ENCODE measurements around the gene STAT5B.
"Not testable (repeated sequence)": the region's sequence is repeated elsewhere in the genome, so short reads cannot be mapped to it uniquely, and the experiment has no call there.

STAT5B gene

DNA sequence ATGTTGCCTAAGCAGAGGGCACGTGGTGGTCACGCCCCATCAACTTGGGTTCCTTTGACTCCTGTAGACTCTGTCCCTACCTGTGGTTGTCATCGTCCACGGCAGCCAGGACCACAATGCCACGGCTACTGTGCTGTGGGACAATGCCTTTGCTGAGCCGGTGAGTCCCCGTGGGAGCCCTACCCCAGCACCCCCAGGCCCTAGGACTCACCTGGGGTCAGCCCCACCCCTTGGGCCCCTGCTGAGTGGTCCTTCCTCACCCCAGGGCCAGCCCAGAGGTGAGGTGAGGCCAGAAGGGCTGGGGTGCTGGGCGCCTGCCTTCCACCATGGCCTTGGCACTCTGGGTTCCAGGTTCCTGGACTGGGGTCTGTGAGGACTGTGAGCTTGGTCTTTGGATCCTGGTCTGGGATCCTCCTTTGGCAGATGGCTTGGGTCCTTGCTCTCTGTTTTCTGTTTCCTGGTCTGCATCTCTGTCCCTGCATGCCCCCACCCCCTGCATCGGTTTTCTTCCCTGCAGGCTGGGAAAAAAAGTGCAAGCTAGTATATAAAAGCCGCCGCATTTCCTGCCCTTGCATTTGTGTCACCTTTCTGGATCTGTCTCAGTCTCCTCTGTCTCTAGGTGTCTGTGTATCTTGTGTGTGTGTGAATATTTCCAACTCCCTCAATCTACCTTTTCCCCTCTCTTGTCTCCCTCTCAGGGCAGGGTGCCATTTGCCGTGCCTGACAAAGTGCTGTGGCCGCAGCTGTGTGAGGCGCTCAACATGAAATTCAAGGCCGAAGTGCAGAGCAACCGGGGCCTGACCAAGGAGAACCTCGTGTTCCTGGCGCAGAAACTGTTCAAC, 29.6 kb upstream of the STAT5B start:
- peak; percentile 40 for DNase-seq

DNA sequence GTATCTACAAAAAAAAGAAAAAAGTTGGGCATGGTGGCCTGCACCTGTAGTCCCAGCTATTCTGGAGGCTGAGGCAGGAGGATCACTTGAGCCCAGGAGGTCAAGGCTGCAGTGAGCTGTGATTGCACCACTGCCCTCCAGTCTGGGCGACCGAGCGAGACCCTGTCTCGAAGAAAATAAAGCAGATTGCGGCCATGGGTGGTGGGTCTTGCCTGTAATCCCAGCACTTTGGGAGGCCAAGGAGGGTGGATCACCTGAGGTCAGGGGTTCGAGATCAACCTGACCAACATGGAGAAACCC, 28.8 kb upstream of the STAT5B start:
- not testable (repeated sequence) for DNase-seq

DNA sequence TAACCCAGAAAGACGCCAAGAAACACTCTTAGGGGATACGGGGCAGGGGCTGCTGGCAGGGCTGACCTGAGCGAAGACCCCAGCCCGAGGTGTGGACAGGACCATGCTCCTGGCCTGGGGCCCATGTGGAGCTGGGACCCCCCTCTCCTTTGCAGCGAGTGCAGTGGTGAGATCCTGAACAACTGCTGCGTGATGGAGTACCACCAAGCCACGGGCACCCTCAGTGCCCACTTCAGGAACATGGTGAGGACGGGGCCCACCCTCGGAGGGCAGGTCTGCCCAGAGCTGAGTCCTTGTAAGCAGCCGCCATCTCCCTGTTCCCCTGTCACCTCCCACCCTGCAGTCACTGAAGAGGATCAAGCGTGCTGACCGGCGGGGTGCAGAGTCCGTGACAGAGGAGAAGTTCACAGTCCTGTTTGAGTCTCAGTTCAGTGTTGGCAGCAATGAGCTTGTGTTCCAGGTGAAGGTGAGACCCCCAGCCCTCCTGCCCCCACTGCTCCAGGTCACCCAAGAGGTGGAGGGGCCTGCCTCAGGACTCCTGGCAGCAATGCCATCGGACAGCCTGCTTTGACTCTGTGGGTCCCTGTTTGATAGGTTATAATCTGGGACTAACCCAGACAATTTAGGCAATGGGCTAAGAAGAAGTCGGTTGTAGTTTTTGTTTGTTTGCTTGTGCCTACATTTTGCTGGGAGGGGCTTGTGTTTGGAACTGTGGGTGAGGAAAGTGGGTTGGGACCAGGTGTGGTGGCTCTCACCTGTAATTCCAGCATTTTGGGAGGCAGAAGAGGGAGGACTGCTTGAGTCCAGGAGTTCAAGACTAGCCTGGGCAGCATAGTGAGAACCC, 28.2 kb upstream of the STAT5B start:
- DNase-seq: no peak

DNA sequence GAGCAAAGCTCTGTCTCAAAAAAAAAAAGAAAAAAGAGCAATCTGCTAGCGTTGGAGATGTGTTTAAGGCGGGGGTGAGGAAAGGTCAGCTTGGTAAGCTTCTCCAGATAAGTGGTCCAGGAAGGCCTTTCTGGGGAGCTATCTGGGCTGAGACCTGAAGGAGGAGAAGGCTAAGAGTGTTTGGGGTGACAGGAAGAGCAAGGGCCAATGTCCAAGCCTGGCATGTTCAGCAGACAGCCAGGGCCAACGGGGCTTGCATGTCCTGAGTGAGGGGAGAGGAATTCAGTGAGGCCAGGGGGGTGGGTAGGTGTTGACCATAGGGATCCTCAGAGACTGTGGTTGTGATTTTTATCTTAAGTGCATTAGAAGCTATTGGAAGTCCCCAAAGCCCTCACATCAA, 27.5 kb upstream of the STAT5B start:
- DNase-seq: no peak

DNA sequence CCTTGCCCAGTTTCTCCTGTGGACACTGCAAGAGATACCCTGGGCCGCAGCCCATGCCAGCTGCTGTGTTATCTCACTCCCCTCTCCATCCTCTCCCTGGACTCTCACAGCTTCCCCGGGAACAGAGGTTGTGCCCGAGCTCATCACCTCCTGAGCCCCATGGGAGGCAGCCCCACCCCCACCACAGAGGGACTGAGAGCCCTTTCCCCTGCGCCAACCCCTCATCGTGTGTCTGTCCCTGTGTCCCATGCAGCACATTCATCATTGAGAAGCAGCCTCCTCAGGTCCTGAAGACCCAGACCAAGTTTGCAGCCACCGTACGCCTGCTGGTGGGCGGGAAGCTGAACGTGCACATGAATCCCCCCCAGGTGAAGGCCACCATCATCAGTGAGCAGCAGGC, 24.8 kb upstream of the STAT5B start:
- DNase-seq: no peak

DNA sequence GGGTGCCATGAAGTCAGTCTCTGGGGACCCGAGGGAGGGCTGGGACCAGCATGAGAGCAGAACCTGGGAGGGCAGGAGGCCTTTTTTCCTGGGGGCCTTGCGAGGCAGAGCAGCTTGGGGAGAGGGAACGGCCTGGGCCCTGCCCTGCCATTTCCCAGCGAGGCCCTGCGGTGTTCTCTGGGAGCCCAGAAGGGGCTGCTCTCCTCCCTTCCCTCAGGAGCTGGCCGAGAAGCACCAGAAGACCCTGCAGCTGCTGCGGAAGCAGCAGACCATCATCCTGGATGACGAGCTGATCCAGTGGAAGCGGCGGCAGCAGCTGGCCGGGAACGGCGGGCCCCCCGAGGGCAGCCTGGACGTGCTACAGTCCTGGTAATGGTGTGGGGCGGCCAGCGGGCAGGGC, 23.7 kb upstream of the STAT5B start:
- DNase-seq: not testable (repeated sequence)

DNA sequence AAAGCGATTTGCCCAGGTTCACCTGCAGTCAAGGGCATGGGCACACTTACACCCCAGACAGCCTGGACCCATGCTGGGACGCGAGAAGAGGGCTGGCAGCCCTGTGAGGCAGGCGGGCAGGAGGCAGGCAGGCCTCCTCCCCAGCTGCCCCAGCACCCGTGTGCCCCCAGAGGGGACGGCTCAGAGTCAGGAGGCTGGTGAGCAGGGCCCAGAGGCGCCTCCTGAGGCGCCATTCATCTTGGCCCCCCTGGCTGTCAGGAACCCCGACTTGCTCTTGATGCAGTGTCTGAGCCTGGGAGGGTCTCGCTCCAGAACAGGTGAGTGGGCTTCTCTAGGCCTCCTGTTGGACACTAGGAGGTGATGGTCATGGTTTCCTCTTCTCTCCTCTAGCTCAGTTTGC, 23.2 kb upstream of the STAT5B start:
- DNase-seq: not testable (repeated sequence)

DNA sequence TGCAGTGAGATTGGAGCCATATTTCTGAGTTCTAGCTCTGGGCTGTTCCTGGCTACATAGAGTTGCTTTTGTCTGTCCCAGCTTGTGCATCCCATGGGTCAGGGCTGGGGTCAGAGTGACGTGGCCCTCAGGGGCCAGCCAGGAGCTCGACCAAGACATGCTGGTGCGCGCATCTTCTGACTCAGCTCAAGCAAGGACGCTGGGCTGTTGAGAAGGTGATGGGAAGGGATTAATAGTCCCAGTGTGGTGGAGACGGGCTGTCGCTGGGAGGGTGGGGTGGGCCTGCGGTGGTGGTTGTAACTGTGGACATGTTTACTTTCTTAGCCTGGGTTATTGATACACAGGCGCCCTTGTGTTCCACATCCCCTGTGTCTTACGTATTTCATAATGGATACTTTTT, 21.6 kb upstream of the STAT5B start:
- not testable (repeated sequence) for DNase-seq

DNA sequence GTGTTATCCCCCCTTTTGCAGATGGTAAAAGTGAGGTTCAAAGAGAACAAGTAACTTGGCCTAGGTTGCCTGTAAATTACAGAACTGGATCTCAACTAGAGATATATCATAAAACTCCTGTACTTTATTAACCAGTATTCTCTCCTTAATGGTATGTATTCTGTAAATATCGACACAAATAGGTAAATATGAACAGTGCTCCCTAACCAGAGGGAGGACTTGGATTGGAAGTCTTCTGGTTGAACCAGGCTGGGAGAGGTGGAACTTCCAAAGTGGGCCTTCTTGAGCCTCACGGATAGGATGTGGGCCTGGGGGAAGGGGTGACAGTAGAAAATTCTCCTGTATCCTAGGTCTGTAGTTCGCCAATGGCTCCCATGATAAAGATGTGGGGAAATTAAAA, 19.8 kb upstream of the STAT5B start:
- DNase-seq: no peak

DNA sequence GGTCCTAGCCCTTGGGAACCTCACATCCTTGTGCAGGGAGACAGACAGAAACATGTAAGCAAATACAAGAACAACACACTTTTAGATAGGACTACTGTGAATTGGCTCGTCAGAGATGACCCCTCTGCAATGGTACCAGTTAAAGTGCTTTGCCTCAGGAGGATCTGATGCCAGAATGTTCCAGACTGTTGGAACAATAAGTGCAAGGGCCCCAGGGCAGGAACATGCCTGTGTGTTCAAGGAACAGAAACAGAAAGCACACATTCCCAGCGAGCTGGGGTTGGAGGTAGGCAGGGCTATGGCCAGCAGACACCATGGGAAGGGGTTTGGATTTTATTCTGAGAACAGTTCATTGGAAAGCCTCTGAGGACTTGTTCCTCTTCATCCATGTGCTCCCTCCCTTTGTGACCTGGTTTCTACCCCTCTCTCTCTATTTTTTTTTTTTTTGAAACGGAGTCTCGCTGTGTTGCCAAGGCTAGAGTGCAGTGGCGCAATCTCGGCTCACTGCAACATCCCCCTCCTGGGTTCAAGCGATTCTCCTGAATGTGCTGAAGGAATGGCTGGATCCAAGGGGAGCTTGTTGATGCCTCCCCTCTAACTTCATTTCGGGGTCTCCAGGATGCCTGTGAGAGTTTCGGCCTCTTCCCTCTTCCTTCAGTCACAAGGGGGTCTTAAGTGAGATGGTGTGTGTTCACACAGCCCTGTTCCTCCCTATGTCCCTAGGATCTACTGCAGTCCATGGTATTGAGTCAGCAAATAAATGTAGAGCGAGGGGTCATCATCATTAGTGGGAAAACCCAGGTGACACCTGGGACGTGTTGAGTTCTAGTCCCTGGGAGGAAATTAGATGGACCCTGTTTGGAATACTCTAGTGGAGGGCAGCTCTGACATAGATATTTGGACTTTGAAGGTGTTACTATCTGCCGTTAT, 18.5 kb upstream of the STAT5B start:
- DNase-seq: no peak

DNA sequence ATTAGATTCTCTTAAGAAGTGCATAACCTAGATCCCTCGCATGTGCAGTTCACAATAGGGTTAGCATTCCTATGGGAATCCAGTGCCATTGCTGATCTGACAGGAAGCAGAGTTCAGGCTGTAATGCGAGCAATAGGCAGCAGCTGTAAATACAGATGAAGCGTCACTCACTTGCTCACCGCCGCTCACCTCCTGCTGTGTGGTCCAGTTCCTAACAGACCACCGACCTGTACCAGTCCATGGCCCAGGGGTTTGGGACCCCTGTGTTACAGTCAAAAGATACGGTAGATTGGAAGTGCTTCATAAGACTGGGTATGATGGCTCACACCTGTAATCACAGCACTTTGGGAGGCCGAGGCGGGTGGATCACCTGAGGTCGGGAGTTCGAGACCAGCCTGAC, 14.9 kb upstream of the STAT5B start:
- DNase-seq: no peak

DNA sequence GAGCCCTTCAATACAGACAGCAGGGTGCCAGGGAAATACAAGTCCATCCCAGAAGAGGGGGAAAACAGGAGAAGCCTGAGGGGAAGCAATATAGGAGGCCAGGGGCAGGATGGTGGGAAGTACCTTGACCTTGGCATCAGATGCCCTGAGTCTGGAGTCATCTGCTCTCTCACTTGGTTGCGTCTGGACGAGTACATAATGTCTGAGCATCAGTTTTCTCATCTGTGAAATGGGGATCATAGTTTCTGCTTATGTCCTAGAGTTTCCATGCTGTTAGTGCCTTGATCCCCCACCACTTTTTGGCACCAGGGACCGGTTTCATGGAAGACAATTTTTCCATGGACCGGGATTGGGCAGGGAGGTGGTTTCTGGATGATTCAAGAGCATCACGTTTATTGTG, 14.4 kb upstream of the STAT5B start:
- no peak for DNase-seq

DNA sequence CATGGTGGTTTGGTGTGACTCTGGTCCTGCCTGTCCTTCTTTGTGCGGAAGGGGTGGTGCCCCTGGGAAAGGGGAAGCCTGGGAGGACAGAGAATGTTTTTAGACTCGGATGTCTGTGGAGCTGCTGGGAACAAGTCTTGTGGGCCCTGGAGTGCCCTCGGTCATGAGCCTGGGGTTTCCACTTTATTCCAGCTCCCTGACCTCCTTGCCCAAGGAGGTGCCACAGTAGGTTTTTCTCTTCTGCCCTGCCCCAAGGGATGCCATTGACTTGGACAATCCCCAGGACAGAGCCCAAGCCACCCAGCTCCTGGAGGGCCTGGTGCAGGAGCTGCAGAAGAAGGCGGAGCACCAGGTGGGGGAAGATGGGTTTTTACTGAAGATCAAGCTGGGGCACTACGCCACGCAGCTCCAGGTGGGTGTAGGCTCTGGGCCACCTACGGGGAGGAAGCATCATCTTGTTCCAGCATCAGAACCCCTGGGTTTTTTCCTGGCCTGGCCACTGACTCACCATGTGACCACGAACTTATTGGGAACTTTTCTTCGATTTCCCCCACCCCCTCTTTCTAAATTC, 13.5 kb upstream of the STAT5B start:
- DNase-seq: peak; percentile 77

DNA sequence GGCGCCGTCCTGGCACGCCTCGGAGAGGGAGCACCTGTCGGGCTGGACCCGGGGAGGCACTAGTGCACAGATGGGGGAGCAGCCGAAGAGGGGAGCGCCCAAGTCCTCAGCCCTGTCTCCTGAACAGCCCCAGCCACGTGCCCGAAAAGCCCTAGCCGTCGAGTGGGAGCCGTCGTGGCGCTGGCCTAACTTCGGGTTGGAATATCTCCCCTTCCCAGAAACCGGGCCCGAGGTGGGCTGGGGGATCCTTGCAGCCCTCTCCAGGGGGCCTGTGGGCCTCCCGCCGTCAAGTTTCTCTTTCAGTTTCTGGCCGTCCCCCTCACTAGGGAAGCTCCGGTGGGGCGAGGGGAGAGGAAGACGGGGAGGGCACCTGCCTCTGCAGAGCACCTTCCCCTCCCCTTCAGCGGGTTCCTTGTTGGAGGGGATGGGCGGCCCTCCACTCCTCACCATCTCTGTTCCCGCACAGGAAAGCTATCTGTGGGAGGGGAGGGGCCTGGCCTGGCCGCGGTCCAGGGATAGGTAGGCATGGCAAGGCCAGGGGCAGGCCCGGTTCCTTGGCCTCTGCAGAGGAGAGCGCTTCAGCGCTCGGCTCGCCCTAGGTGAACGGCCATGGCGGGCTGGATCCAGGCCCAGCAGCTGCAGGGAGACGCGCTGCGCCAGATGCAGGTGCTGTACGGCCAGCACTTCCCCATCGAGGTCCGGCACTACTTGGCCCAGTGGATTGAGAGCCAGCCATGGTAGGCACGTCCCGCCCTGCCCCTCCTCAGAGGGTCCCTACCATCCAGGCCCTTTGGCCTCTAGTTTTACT, 12.8 kb upstream of the STAT5B start:
- peak; percentile 69 for DNase-seq

DNA sequence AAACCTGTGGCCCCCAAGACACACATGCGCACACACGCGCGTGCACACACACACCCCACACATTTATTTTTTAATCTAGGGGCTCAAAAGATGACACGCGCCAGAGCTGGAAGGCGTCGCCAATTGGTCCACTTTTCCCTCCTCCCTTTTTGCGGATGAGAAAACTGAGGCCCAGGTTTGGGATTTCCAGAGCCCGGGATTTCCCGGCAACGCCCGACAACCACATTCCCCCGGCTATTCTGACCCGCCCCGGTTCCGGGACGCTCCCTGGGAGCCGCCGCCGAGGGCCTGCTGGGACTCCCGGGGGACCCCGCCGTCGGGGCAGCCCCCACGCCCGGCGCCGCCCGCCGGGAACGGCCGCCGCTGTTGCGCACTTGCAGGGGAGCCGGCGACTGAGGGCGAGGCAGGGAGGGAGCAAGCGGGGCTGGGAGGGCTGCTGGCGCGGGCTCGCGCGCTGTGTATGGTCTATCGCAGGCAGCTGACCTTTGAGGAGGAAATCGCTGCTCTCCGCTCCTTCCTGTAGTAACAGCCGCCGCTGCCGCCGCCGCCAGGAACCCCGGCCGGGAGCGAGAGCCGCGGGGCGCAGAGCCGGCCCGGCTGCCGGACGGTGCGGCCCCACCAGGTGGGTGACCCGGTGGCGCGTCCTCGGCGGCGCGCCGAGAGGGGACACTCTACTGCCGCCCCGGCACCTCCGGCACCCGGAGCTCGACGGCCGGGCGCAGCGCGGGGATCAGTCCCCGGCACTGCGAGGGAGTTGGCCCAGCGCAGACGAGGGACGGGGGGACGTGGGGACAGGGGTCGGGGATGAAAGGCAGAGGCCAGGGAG, 12.0 kb upstream of the STAT5B start, which contains the start of gene STAT5A:
TSS of gene STAT5A (plus strand) at position 522 of the 826 bp plus-strand sequence. CDS start 914 bp downstream, outside the sequence.
- DNase-seq: peak; percentile 85

DNA sequence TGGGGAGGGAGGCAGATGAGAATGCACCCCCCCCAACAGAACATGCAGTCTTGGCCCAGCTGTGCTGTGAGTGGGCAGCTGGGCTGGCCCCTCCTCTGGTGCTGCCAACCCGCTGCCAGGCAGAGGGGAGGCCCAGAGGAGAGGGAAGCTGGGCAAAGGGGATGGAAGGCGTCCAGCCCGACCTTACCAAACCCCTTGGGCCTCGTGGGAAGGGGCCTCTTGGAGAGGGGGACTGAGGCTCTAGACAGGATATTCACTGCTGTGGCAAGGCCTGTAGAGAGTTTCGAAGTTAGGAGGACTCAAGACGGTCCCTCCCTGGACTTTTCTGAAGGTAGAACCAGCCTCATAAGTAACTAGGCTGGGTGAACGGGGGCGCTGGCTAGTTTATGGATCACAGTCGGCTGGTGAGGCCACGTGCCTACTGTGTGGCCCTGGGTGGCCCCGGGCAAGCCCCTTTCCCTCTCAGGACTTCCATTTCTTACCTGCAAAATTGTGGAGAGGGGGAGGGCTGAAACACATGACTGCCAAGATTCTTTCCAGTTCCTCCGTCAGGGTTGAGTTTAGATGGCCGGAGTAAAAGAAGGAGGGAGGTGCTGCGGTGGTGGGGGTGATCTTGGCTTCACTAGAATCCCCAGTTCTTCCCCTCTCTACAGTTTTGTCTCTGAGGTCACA, 11.2 kb upstream of the STAT5B start:
- DNase-seq: peak; percentile 70

DNA sequence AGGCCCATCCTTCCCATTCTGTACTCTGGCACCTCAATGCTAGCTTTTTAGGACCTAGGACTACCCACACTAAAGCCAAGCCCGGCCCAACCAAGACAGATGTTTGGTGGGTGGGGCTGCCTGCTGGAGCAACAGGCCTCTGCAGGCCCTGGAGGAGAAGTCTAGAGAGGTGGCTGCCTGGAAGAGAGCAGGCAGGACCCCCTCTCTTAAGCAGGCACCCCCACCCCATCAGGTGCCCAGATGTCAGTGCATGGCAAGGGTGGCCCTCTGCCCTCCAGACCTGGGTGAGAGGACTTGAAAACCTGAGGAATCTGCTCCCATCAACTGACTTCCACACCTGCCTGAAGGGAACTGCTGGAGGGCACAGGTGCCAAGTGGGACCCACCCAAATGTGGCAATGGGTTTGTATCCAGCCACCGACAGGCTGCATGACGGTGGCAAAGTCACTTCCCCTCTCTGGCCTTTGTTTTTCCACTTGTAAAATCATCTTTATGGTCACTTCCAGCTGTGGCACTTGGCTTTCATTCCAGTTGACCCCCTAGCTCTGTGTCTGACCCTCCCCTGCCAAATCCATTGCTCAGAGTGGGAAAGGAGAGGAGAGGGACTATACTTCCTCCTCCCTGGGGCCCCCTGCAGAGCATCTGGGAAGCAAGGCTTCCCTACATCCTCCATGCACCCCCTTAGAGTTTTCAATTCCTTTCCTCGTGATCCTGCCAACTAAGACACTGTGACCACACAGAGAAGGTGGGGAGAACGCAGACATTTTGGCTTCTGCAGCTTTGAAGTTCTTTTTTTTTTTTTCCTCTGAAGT, 10.4 kb upstream of the STAT5B start:
- DNase-seq: no peak

DNA sequence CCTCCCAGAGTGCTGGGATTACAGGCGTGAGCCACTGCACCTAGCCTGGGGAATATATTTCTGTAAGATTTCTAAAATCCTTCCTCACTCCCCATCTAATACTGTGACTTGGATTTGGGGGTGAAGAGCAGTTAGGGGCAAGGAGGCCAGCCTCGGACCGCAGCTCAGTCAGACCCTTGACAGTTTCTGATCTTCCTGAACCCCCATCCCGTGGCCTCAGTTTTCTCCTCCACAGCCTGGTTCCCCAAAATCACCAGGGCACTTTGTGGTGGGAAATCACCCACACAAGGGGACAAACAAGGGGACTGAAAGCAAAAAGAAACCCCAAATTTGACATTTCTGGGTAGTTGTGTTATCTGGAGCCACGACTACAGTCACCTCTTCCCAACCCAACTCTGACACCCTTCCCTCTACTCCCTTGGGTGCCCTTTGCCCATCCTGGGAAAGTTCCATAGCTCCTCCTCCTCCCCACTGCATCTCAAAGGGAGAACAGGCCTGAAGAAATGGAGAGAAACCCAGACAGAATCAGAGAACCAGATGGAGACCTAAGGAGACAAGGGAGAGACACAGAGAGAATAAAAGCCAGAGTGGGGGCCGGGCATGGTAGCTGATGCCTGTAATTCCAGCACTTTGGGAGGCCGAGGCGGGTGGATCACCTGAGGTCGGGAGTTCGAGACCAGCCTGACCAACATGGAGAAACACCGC, 9.3 kb upstream of the STAT5B start:
- peak; percentile 1 for DNase-seq

DNA sequence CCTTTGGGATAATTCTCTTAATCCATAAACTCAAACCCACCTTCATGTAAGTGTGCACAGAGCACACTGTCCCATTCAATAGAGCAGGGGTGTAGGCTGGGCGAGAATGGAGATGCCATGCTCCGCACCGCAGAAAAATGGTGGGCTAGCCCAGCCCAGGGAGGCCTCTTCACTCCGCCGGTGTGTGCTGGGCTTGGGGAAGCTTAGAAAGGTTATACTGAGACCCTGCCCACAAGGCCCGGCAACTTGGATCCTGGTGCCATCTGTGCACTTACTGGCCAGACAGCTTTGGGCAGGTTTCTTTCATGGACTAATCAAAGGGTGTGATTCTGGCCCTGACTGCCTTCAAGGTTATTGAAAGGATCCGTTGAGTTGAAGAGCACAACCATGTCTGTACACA, 8.4 kb upstream of the STAT5B start:
- peak; percentile 1 for DNase-seq

Measured in activated CD4-positive, alpha-beta T cell treated with anti-CD3 and anti-CD28 coated beads for 48 hours (primary cell).